OCI-LY3 (cell line): ENCODE data around the gene SULT1A3.
"Not testable (repeated sequence)": the region's sequence is repeated elsewhere in the genome, so short reads cannot be mapped to it uniquely, and the experiment has no call there.

ENCODE experiments used
- EZH2phosphoT487 ChIP-seq: fragments of 200-600 bp; shearing (Covaris generic); IDR thresholded peaks from 2 replicates; pipeline ENCODE4 v1.6.1; 2018; ENCODE audit warnings: antibody characterized with exemption, mixed run types, low read depth
- TF ChIP-seq, protein P1 (sequence below): fragments of 200-600, 300-600 bp; sonication (generic); IDR thresholded peaks from 2 replicates; pipeline ENCODE4 v1.5.1; 2014; ENCODE audit warnings: antibody characterized with exemption, low read length, low read depth

DNA sequence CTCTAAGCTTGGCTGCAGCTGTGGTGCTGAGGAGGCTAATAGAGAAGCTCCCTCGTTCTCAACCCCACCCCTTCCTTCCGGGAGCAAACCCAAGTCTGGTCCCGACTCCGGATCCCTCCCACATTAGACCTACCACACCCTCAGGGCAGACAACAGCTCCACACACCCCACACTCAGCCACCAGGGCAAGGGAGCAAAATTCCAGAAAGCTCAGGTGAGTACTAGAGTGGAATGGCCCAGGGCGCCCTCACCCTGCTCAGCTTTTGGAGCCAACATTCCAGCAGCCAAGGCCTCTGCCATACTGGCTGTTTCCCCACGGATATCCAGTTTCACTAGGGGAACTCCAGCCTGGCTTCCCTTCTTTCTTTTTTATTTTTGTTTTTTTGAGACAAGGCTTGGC is 10.0 kb downstream of the SULT1A3 start:
- TF ChIP-seq, protein P1, sequence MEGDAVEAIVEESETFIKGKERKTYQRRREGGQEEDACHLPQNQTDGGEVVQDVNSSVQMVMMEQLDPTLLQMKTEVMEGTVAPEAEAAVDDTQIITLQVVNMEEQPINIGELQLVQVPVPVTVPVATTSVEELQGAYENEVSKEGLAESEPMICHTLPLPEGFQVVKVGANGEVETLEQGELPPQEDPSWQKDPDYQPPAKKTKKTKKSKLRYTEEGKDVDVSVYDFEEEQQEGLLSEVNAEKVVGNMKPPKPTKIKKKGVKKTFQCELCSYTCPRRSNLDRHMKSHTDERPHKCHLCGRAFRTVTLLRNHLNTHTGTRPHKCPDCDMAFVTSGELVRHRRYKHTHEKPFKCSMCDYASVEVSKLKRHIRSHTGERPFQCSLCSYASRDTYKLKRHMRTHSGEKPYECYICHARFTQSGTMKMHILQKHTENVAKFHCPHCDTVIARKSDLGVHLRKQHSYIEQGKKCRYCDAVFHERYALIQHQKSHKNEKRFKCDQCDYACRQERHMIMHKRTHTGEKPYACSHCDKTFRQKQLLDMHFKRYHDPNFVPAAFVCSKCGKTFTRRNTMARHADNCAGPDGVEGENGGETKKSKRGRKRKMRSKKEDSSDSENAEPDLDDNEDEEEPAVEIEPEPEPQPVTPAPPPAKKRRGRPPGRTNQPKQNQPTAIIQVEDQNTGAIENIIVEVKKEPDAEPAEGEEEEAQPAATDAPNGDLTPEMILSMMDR: not testable (repeated sequence)
- TF ChIP-seq EZH2phosphoT487: not testable (repeated sequence)
